GM21786 (cell line): Measurements from ENCODE around the gene NPNT.
"Not testable (repeated sequence)": the region's sequence is repeated elsewhere in the genome, so short reads cannot be mapped to it uniquely, and the experiment has no call there.

Experiments used
- ATAC-seq: cut with Tn5 transposase; IDR thresholded peaks from one replicate; pipeline ENCODE4 v1.9.1; 2021; ENCODE audit not compliant: unreplicated experiment

Gene NPNT

DNA sequence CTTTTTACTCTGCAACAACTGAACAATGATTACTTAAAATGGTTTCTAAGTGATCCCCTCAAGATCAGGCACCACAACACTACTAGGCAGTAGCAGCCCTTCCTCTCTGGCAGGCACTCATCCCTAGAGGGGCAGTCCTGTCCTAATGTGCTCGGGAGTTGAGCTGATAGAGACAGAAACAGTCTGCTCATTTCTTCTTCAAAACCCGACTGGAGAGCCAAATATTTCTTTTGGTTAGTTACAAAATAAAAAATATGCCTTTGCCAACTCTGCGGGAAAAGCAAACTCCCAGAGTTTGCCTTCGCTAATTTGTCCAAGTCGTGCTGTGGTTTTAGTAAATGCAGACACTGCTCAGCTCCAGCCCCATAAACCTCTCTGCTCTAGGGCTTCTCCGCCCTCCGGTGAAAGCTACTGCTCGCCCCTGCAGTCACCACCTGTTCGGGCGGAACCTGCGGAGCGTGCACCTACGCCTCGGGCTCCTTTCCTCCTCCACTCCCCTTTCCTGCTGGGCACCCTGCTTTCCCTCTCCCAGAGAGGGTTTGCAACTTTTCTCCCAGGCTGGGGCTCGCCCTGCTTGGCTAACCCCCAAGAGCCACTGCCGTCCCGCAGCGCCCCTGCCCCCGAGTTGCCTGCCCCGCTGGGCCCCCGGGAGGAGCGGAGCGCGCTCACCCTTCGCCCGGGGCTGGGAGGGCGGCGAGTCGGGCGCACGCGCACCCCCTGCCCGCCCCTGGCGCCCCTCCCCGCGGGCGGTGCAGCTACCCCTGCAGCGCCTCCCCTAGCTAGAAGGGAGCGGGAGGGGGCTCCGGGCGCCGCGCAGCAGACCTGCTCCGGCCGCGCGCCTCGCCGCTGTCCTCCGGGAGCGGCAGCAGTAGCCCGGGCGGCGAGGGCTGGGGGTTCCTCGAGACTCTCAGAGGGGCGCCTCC is at the start of gene NPNT:
Gene NPNT (plus strand): TSS at position 812 of the 923 bp plus-strand sequence. CDS start 182 bp downstream, outside the sequence.
- ATAC-seq: peak; percentile 33

DNA sequence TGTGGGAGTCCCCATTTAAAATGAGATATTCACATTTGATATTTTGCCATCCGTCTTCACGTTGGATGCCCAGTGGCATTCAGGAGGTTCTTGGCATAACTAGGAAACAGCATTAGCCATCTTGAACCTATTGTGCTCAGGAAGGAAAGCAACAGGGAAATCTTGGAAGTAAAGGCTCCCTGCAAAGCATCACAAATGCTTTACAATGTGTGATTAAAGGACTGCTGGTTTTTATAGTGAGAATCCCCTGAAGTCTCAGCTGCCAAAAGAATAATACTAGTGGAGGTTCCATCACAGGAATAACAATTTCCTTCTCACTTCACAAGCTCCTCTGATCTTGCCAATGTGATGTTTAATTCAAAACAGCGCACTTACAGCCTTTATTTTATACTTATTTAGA is 49.7 kb upstream of the NPNT start:
- ATAC-seq: no peak

GRCh38 chr4:105848359-105848758 is 46.9 kb upstream of the NPNT start:
- ATAC-seq: not testable (repeated sequence)

GRCh38 chr4:105851196-105851595 is 44.1 kb upstream of the NPNT start:
- no peak for ATAC-seq

DNA sequence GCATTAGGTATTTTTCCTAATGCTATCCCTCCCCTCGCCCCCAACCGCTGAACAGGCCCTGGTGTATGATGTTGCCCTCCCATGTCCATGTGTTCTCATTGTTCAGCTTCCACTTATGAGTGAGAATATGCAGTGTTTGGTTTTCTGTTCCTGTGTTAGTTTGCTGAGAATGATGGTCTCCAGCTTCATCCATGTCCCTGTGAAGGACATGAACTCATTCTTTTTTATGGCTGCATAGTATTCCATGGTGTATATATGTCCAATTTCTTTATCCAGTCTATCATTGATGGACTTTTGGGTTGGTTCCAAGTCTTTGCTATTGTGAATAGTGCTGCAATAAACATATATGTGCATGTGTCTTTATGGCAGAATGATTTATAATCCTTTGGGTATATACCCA is 43.0 kb upstream of the NPNT start:
- not testable (repeated sequence) for ATAC-seq

GRCh38 chr4:105858466-105859040 is 36.7 kb upstream of the NPNT start:
- ATAC-seq: no peak

DNA sequence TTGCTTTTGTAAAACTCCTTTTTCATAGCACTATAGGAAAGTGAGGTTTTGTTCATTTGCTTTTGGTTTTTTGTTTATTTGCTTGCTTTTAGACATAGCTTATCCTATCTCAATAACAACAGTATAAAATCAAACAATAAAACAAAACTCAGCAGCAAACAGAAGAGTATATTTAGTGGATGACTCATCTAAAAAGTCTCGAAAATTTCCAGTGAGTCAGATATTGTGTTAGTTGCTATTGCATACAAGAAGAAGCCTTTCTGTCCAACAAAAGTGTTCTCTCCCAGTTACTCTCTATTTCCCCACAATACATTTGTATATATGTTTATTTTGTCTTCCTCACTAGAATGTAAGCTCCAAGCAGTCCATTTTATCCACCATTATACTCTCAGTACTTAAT is 36.0 kb upstream of the NPNT start:
- no peak for ATAC-seq

DNA sequence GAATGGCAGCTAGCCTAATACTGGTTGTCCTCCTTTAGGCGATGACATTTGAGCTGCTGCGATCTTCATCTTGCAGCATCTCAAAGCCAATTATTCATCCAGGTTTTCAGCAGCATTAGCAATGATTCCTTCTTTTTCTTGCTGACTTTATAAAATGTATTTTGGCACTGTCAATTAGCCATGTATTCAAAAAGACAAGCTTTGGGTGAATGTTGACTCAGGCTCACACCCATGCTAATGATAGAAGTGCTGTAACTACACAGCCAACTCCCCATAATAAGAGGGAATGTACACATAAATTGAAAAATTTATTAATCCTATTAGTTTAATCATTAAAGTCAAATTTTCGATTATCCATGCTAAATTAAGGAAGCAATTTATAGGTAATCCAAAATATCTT is 24.3 kb upstream of the NPNT start:
- no peak for ATAC-seq

- ATAC-seq: no peak
Observed at GRCh38 chr4:105871997-105872396, 23.3 kb upstream of the NPNT start.

DNA sequence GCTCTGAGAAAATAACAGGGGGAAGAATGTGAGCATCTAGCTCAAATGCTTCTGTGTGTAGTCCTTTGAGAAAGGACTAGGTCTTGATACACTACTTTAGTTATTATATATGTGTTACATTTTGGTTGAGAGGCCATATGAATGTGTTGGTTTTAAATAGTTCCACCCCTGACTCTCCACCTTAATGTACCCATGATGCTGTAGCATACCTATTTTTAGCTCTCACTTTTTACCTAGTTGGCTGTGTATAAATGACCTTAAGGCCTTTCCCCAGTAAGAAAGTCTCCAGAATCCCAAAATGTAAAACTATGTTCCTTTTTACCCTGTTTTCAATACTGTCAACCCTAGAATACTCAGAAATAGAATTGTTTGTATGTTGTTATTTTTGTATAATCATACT is 20.0 kb upstream of the NPNT start:
- ATAC-seq: no peak

- no peak for ATAC-seq
Observed at GRCh38 chr4:105878668-105879067, 16.6 kb upstream of the NPNT start.

- ATAC-seq: no peak
Observed at GRCh38 chr4:105887508-105887907, 7.8 kb upstream of the NPNT start.

- peak; percentile 41 for ATAC-seq
Observed at GRCh38 chr4:105895583-105896460, 551 bp downstream of the NPNT start.

- ATAC-seq: peak; percentile 23
Observed at GRCh38 chr4:105896461-105896942, 1.2 kb downstream of the NPNT start.

DNA sequence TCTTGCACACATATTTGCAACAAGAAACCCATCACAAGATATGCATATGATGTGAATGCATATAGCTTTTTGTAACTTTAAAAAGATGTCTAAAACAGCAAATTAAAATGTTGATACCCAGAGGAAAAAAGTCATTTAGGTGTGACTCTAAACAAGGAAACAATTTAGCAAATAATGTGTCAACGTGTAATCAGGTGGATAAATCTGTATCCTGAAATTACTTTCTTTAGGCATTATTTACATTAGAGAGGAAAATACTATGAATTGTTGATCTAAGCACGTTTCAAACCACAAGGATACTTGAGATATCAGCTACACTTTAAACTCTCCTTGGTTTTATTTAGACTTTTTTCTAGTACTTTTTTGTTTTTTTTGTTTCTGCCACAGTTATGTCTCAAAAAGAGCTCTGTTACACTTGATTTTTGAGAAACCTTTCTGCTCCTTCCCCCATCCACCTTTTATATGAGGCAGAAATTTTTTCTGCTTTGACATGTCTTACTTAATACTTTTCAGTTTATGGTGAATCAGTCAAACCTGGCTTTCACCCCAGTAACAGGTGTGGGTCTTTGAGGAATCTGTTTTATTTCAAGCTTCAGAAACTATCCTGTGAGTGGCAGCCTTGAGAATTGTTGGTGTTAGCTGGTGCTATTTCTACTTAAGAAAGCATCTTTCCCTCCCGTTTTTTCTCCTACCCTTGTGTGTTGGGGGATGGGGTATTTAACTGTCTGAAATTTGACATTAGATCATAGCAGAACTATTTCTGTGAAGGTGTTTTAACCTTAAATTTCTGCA is 1.9 kb downstream of the NPNT start:
- no peak for ATAC-seq

- ATAC-seq: no peak
Observed at GRCh38 chr4:105900541-105900940, 5.3 kb downstream of the NPNT start.

GRCh38 chr4:105902550-105903262 is 7.4 kb downstream of the NPNT start:
- ATAC-seq: no peak

DNA sequence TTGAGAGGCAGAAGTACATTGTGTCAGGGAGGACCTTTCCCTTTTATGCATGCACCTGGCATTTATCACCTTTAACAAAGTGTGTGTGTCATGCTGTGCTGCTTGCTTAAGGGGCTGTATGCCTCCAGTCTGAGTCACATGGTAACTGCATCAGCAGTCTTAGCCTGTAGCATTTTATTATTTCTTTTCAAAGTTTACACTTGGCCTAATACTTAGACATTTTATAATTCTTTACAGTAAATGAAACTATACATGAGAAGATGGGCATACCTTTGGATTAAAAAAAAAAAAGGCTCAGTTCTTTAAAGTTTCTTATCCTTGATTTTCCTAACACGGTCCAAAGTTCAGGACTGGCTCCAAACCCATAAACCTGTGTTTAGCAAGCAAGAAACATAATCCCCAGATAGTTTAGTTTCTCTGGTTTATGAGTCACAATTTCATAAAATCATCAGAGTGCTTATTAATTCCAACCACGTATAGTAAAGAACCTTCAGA is 14.6 kb downstream of the NPNT start:
- ATAC-seq: no peak

GRCh38 chr4:105911426-105911825 is 16.2 kb downstream of the NPNT start:
- no peak for ATAC-seq

DNA sequence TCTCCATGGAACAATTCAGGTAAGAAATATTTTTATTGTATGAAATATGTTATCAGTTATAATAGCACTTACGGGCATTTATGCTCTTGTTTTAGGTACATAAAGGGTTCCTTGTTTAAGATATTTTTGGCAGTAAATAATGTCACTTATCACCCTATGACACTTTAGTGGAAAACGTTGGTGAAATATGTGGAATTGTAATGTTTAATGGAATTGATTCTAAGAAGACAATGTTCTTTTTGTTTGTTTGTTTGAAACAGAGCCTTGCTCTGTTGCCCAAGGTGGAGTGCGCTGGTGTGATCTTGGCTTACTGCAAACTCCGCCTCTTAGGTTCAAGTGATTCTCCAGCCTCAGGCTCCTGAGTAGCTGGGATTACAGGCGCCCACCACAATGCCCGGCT is 17.4 kb downstream of the NPNT start:
- no peak for ATAC-seq
